Measurements from ENCODE around the gene NAALADL2. TPM values are rescaled to one million over a fixed set of nuclear protein-coding genes. Genes with fewer than 3 reads are reported as not detected.

Gene NAALADL2
- total and polyA plus RNA-seq, 8 donors = 0.76 to 15.4 (median 7.9) TPM

DNA sequence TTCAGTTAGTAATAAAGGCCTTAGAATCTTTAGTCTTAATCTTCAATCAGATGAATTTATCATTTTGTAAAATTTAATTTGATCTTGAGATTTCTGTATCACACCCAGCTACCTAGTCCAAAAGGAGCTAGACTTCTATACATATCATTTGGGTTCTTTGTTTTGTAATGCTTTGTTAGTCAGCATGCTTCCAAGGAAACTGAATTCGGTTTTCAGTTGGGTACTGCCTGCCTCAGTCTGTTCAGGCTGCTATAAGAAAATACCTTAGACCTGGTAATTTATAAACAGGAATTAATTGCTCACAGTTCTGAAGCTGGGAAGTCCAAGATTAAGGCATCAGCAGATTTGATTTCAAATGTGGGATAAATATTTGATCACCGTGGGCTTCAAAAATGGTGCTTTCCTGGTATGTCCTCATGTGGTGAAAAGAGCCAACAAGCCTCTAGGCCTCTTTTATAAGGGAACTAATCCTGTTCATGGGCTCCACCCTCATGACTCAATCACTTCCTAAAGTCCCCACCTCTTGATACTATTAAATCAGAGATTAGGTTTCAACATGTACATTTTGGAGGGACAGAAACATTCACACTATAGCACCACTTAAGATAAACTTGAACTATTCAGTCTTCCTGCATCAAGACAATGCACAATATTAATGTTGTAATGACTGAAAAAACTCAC, 800.7 kb downstream of the NAALADL2 start:
- Histone ChIP-seq H3K9me3 (no peaks in the 10 kb centered on the region), H3K4me1 (no peaks in the 10 kb centered on the region), H3K4me3 (no peak overlapping the region), H3K36me3 (no peaks in the 10 kb centered on the region), H3K27ac (no peak overlapping the region), H3K27me3 (no peaks in the 10 kb centered on the region)
- 71 to 88% methylated on average over 2 of the region's 2 CpGs for WGBS, 2 donors
- FAIRE-seq = no peak
- intact Hi-C loops (cut with DNase I) = no loop called here
- no peak for ATAC-seq
- TF ChIP-seq, protein P1, sequence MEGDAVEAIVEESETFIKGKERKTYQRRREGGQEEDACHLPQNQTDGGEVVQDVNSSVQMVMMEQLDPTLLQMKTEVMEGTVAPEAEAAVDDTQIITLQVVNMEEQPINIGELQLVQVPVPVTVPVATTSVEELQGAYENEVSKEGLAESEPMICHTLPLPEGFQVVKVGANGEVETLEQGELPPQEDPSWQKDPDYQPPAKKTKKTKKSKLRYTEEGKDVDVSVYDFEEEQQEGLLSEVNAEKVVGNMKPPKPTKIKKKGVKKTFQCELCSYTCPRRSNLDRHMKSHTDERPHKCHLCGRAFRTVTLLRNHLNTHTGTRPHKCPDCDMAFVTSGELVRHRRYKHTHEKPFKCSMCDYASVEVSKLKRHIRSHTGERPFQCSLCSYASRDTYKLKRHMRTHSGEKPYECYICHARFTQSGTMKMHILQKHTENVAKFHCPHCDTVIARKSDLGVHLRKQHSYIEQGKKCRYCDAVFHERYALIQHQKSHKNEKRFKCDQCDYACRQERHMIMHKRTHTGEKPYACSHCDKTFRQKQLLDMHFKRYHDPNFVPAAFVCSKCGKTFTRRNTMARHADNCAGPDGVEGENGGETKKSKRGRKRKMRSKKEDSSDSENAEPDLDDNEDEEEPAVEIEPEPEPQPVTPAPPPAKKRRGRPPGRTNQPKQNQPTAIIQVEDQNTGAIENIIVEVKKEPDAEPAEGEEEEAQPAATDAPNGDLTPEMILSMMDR (IDR thresholded peaks at IDR 0.05) = no peak
- DNase-seq = no peak

DNA sequence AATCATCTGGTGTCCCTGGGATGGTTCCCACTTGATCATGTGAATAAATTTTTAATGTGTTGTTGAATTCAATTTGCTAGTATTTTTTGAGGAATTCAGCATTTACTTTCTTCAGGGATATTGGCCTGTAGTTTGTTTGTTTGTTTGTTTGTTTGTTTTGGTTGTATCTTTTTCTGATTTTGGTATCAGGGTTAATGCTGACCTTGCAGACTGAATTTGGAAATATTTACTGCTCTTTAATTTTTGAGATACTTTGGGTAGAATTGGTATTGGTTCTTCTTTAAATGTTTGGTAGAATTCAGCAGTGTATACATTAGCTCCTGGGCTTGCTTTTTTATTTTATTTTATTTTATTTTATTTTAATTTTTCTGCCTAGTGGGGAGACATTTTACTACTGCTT, 803.7 kb downstream of the NAALADL2 start:
- DNase-seq = no peak
- Histone ChIP-seq H3K27me3 (no peaks in the 10 kb centered on the region), H3K36me3 (no peaks in the 10 kb centered on the region), H3K4me3 (no peak overlapping the region), H3K9me3 (no peaks in the 10 kb centered on the region), H3K27ac (no peak overlapping the region), H3K4me1 (no peaks in the 10 kb centered on the region)
- intact Hi-C loops (cut with DNase I) = no loop called here
- no peak for ATAC-seq
- TF ChIP-seq, protein P1 (IDR thresholded peaks at IDR 0.05) = no peak
- no peak for FAIRE-seq

DNA sequence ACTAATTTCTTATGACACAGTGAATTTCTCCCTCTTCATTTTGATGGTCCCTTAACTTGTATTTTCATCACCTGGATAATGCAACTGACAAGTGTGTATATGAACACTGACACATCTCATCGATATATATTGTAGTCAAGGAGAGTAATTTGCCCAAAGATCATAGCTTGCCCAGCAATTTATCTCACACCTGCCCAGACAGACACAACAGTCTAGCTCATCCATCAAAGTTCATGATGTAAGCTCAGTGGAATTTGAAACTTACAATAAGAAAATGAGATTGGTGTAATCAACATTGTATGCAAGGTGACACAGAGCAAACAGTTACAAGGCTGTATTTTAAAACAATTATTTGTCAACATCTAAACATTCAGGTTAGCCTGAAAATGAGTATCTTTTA, 805.8 kb downstream of the NAALADL2 start:
- intact Hi-C loops (cut with DNase I) = no loop called here
- Histone ChIP-seq H3K27me3 (no peaks in the 10 kb centered on the region), H3K9me3 (no peaks in the 10 kb centered on the region), H3K36me3 (no peaks in the 10 kb centered on the region), H3K27ac (no peak overlapping the region), H3K4me3 (no peak overlapping the region), H3K4me1 (no peaks in the 10 kb centered on the region)
- TF ChIP-seq, protein P1 (IDR thresholded peaks at IDR 0.05) = no peak
- 21 to 24% methylated on average over 1 of the region's 1 CpG for WGBS, 2 donors
- ATAC-seq = no peak
- no peak for DNase-seq
- no peak for FAIRE-seq

DNA sequence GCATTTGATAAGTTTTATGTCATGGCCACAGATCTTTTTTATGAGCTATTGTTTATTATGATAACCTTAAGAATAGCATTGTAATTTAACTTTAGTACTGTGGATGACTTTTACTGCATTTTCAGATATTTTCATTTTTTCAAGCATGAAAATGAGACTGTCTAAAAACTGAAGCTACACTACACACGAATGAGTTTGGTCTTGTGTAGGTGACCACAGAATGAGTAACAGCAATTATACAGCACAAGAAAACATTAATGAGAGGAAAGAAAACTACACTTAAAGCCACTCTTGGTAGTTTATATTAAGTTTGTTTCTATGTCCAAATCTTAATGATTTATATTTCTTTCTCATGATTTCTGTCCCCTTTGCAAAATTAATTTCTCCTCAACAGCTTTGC, 809.2 kb downstream of the NAALADL2 start:
- no peak for ATAC-seq
- WGBS, 2 donors = 52 to 64% methylated on average over 1 of the region's 1 CpG
- H3K4me1 ChIP-seq = no peaks in the 10 kb centered on the region
- H3K4me3 ChIP-seq = no peak overlapping the region
- H3K27me3 ChIP-seq = no peaks in the 10 kb centered on the region
- H3K36me3 ChIP-seq = no peaks in the 10 kb centered on the region
- no peak for FAIRE-seq
- no peak overlapping the region for H3K27ac ChIP-seq
- no peak for DNase-seq
- intact Hi-C loops (cut with DNase I) = no loop called here
- TF ChIP-seq, protein P1 (IDR thresholded peaks at IDR 0.05) = no peak
- no peaks in the 10 kb centered on the region for H3K9me3 ChIP-seq

DNA sequence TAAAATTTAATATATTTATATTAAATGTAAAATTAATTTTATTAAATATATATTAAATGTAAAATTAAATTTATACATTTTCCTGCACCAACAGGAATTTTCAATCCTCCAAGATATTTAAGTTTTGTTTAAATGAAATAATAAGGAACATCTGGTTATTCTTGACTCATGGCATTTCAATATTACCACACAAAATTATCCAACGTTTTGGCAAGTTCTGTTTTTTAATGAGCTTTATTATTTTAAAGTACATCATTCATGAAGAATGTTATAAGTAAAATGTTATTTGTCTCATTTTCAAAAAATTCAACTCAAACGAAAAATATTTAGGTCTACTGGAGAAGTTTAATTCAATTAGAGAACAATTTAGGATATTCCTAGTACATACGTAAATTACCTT, 811.4 kb downstream of the NAALADL2 start:
- no peak overlapping the region for H3K4me3 ChIP-seq
- H3K27ac ChIP-seq = no peak overlapping the region
- FAIRE-seq (no peak), DNase-seq (no peak), ATAC-seq (no peak)
- TF ChIP-seq, protein P1 (IDR thresholded peaks at IDR 0.05) = no peak
- H3K27me3 ChIP-seq = no peaks in the 10 kb centered on the region
- H3K36me3 ChIP-seq = no peaks in the 10 kb centered on the region
- no peaks in the 10 kb centered on the region for H3K9me3 ChIP-seq
- 71 to 83% methylated on average over 3 of the region's 3 CpGs for WGBS, 2 donors
- intact Hi-C loops (cut with DNase I) = no loop called here
- no peaks in the 10 kb centered on the region for H3K4me1 ChIP-seq
